ENCODE measurements around the gene CSF2RB. TPM values are rescaled to one million over a fixed set of nuclear protein-coding genes. Genes with fewer than 3 reads are reported as not detected.

CSF2RB gene
- polyA plus RNA-seq, 1 donor (not counting 4 experiments of a cell fraction or from before 2014, with no cell fraction given): 0.08 TPM

DNA sequence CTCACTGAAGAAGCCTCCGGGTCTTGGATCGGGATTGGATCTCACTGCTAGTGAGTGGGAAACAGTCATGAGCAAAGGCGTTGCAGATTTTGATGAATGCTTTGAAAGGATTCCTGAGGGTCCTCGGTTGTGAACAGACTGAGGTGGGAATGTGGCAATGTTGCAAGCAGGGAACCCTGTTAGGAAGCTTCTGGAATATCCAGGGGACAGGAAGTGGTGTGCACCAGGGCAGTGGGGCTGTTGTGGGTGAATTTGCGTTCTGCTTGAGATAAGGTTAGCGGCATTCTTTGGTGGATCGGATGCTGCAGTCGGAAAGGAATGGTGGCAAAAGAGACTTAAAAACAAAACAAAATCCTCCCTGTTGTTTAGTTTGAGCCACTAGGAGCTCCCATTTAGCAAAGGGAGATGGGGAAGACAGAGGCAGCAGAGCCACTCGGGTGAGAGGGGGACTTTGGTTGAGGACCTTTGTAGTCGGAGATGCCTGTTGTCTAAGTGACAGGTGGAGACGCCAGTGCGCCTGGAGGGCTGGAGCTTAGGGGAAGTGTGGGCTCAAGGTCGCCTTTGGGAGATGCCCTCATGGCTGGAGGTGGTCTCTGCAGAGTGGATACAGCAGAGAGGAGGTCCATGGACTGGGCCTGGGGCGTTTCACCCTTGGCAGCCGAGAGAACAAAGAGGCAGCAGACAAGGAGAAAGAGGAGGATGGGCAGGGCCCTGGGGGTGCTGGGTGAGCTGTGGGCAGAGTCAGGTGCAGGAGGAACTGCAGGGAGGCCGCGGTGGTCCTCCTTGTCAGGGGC lies 37.6 kb downstream of the CSF2RB start:
- H3K4me2 ChIP-seq (ENCODE audit: control insufficient read depth, extremely low read depth, insufficient read depth, low read depth, low read length): no peak overlapping the region
- H3K9me1 ChIP-seq (ENCODE audit: control insufficient read depth, extremely low read depth, insufficient read depth, low read length): no peaks in the 10 kb centered on the region
- FAIRE-seq (no peak), DNase-seq (ENCODE audit: low read depth, low spot score) (no peak)
- no peaks in the 10 kb centered on the region for H3K4me1 ChIP-seq (ENCODE audit: control insufficient read depth, extremely low read depth, insufficient read depth, low read length)
- no peaks in the 10 kb centered on the region for H3K9me3 ChIP-seq (ENCODE audit: control insufficient read depth, low read depth, low read length)
- H3K79me2 ChIP-seq (ENCODE audit: control insufficient read depth, insufficient read depth, low read length): no peaks in the 10 kb centered on the region
- H3K27me3 ChIP-seq (ENCODE audit: control insufficient read depth, extremely low read depth, insufficient read depth, low read length): peaks cover 3% of the 10 kb centered on the region
- H3K36me3 ChIP-seq (ENCODE audit: control insufficient read depth in 2 of 2, extremely low read depth in 1 of 2, insufficient read depth in 2 of 2, low read length in 2 of 2): no peaks in the 10 kb centered on the region
- no peak overlapping the region for H3K27ac ChIP-seq (ENCODE audit: control insufficient read depth, insufficient read depth, low read length)
- no peak for TF ChIP-seq EZH2 (IDR thresholded peaks at IDR 0.05; ENCODE audit: low read length)
- TF ChIP-seq, protein P1, sequence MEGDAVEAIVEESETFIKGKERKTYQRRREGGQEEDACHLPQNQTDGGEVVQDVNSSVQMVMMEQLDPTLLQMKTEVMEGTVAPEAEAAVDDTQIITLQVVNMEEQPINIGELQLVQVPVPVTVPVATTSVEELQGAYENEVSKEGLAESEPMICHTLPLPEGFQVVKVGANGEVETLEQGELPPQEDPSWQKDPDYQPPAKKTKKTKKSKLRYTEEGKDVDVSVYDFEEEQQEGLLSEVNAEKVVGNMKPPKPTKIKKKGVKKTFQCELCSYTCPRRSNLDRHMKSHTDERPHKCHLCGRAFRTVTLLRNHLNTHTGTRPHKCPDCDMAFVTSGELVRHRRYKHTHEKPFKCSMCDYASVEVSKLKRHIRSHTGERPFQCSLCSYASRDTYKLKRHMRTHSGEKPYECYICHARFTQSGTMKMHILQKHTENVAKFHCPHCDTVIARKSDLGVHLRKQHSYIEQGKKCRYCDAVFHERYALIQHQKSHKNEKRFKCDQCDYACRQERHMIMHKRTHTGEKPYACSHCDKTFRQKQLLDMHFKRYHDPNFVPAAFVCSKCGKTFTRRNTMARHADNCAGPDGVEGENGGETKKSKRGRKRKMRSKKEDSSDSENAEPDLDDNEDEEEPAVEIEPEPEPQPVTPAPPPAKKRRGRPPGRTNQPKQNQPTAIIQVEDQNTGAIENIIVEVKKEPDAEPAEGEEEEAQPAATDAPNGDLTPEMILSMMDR (optimal IDR thresholded peaks at IDR 0.05 in 1 of 3, IDR thresholded peaks at IDR 0.05 in 1 of 3, conservative IDR thresholded peaks at IDR 0.05 in 1 of 3; ENCODE audit: extremely low read depth in 1 of 3, insufficient read depth in 2 of 3, low read length in 3 of 3): no peak
- no peak overlapping the region for H2AFZ ChIP-seq (ENCODE audit: control insufficient read depth, low read length)
- dilution Hi-C loops (cut with MboI; ENCODE audit: extremely low pct_ligation_motif_present, low sequenced_read_pairs): no loop called here
- no peaks in the 10 kb centered on the region for H4K20me1 ChIP-seq (ENCODE audit: control insufficient read depth, extremely low read depth, insufficient read depth, low read length)
- H3K4me3 ChIP-seq (ENCODE audit: control insufficient read depth in 2 of 3, extremely low read depth in 1 of 3, insufficient read depth in 2 of 3, low read depth in 1 of 3, low read length in 3 of 3): no peak overlapping the region
- no peak overlapping the region for H3K9ac ChIP-seq (ENCODE audit: control insufficient read depth, extremely low read depth, insufficient read depth, low read length)

GRCh38 chr22:36951746-36952145 lies 38.3 kb downstream of the CSF2RB start:
- H3K79me2 ChIP-seq (ENCODE audit: control insufficient read depth, insufficient read depth, low read length): no peaks in the 10 kb centered on the region
- no peak overlapping the region for H3K9ac ChIP-seq (ENCODE audit: control insufficient read depth, extremely low read depth, insufficient read depth, low read length)
- TF ChIP-seq, protein P1 (optimal IDR thresholded peaks at IDR 0.05 in 1 of 3, IDR thresholded peaks at IDR 0.05 in 1 of 3, conservative IDR thresholded peaks at IDR 0.05 in 1 of 3; ENCODE audit: extremely low read depth in 1 of 3, insufficient read depth in 2 of 3, low read length in 3 of 3): no peak
- no peak for TF ChIP-seq EZH2 (IDR thresholded peaks at IDR 0.05; ENCODE audit: low read length)
- H2AFZ ChIP-seq (ENCODE audit: control insufficient read depth, low read length): no peak overlapping the region
- no peak for FAIRE-seq
- no peaks in the 10 kb centered on the region for H4K20me1 ChIP-seq (ENCODE audit: control insufficient read depth, extremely low read depth, insufficient read depth, low read length)
- H3K9me3 ChIP-seq (ENCODE audit: control insufficient read depth, low read depth, low read length): no peaks in the 10 kb centered on the region
- peaks cover 3% of the 10 kb centered on the region for H3K27me3 ChIP-seq (ENCODE audit: control insufficient read depth, extremely low read depth, insufficient read depth, low read length)
- dilution Hi-C loops (cut with MboI; ENCODE audit: extremely low pct_ligation_motif_present, low sequenced_read_pairs): no loop called here
- H3K4me3 ChIP-seq (ENCODE audit: control insufficient read depth in 2 of 3, extremely low read depth in 1 of 3, insufficient read depth in 2 of 3, low read depth in 1 of 3, low read length in 3 of 3): no peak overlapping the region
- no peak overlapping the region for H3K4me2 ChIP-seq (ENCODE audit: control insufficient read depth, extremely low read depth, insufficient read depth, low read depth, low read length)
- no peaks in the 10 kb centered on the region for H3K4me1 ChIP-seq (ENCODE audit: control insufficient read depth, extremely low read depth, insufficient read depth, low read length)
- H3K27ac ChIP-seq (ENCODE audit: control insufficient read depth, insufficient read depth, low read length): no peak overlapping the region
- DNase-seq (ENCODE audit: low read depth, low spot score): no peak
- no peaks in the 10 kb centered on the region for H3K9me1 ChIP-seq (ENCODE audit: control insufficient read depth, extremely low read depth, insufficient read depth, low read length)
- no peaks in the 10 kb centered on the region for H3K36me3 ChIP-seq (ENCODE audit: control insufficient read depth in 2 of 2, extremely low read depth in 1 of 2, insufficient read depth in 2 of 2, low read length in 2 of 2)
